ENCODE data around the gene LHFPL3.

DNA sequence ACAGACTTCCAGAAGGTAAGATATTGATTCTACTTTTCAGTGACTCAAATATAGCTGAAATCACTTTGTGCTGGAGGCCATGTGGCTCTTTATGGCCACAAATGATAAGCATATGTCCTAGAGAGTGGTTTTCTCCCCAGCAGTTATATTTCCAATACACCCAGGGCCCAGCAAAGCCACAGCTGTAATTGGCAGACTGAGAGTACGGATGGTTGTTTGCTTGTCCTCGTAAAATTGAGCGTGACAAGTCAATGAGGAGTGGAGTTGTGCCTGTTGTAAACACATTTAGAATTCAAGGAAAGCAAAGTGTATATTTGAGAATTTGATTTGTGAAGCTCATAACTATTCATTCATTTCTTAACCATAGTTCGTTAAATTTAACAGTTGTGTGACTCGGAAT, 201.8 kb downstream of the LHFPL3 start:
- TF ChIP-seq, protein P1, sequence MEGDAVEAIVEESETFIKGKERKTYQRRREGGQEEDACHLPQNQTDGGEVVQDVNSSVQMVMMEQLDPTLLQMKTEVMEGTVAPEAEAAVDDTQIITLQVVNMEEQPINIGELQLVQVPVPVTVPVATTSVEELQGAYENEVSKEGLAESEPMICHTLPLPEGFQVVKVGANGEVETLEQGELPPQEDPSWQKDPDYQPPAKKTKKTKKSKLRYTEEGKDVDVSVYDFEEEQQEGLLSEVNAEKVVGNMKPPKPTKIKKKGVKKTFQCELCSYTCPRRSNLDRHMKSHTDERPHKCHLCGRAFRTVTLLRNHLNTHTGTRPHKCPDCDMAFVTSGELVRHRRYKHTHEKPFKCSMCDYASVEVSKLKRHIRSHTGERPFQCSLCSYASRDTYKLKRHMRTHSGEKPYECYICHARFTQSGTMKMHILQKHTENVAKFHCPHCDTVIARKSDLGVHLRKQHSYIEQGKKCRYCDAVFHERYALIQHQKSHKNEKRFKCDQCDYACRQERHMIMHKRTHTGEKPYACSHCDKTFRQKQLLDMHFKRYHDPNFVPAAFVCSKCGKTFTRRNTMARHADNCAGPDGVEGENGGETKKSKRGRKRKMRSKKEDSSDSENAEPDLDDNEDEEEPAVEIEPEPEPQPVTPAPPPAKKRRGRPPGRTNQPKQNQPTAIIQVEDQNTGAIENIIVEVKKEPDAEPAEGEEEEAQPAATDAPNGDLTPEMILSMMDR (IDR thresholded peaks at IDR 0.05): no peak
- no peak for TF ChIP-seq POLR2A (IDR thresholded peaks at IDR 0.05)

Measured in esophagus squamous epithelium (tissue), 4 donors.